Measurements from ENCODE around the gene TARBP2.

Gene TARBP2

GRCh38 chr12:53505555-53506449 is 4.7 kb downstream of the TARBP2 start:
- Histone ChIP-seq H3K27ac (no peak overlapping the region), H3K4me1 (peaks cover 11% of the 10 kb centered on the region), H3K79me2 (peaks cover 2% of the 10 kb centered on the region), H3K4me2 (ENCODE audit: low read length) (no peak overlapping the region), H3K4me3 (ENCODE audit: low read depth, low read length) (no peak overlapping the region), H3K9me3 (ENCODE audit: control insufficient read depth, low read length) (no peaks in the 10 kb centered on the region), H3K9ac (no peak overlapping the region), H2AFZ (no peak overlapping the region), H3K27me3 (ENCODE audit: control insufficient read depth, insufficient read depth, low read length) (no peaks in the 10 kb centered on the region), H3K36me3 (ENCODE audit: control insufficient read depth, insufficient read depth, low read length) (no peaks in the 10 kb centered on the region)
- TF ChIP-seq CTCF (IDR thresholded peaks at IDR 0.05): no peak

- no peak overlapping the region for H3K4me3 ChIP-seq (ENCODE audit: low read depth, low read length)
- no peaks in the 10 kb centered on the region for H3K27me3 ChIP-seq (ENCODE audit: control insufficient read depth, insufficient read depth, low read length)
- H3K4me2 ChIP-seq (ENCODE audit: low read length): no peak overlapping the region
- peaks cover 11% of the 10 kb centered on the region for H3K4me1 ChIP-seq
- no peak overlapping the region for H3K27ac ChIP-seq
- no peak for TF ChIP-seq CTCF (IDR thresholded peaks at IDR 0.05)
- no peak overlapping the region for H3K9ac ChIP-seq
- H3K36me3 ChIP-seq (ENCODE audit: control insufficient read depth, insufficient read depth, low read length): no peaks in the 10 kb centered on the region
- H2AFZ ChIP-seq: no peak overlapping the region
- H3K9me3 ChIP-seq (ENCODE audit: control insufficient read depth, low read length): no peaks in the 10 kb centered on the region
- H3K79me2 ChIP-seq: peaks cover 2% of the 10 kb centered on the region
These were observed 5.3 kb downstream of the TARBP2 start for GRCh38 chr12:53506450-53506785.

GRCh38 chr12:53506881-53507602 is 6.0 kb downstream of the TARBP2 start, which contains the start of gene NPFF:
Gene NPFF, minus strand, starts transcription at chr12:53507484. Its CDS starts 10 bp downstream, at chr12:53507474.
- Histone ChIP-seq H3K27ac (no peak within 1 kb of the TSS), H3K4me1 (peaks cover 5% of the 10 kb centered on the region), H3K4me3 (ENCODE audit: low read depth, low read length) (no peak within 1 kb of the TSS), H3K36me3 (ENCODE audit: control insufficient read depth, insufficient read depth, low read length) (no peaks in the 10 kb centered on the region), H2AFZ (no peak within 1 kb of the TSS), H3K4me2 (ENCODE audit: low read length) (no peak within 1 kb of the TSS), H3K27me3 (ENCODE audit: control insufficient read depth, insufficient read depth, low read length) (no peaks in the 10 kb centered on the region), H3K9ac (no peak within 1 kb of the TSS), H3K79me2 (no peaks in the 10 kb centered on the region), H3K9me3 (ENCODE audit: control insufficient read depth, low read length) (no peaks in the 10 kb centered on the region)
- TF ChIP-seq CTCF (IDR thresholded peaks at IDR 0.05): no peak

GRCh38 chr12:53507603-53507885 is 6.5 kb downstream of the TARBP2 start:
- no peak for TF ChIP-seq CTCF (IDR thresholded peaks at IDR 0.05)
- Histone ChIP-seq H3K36me3 (ENCODE audit: control insufficient read depth, insufficient read depth, low read length) (no peaks in the 10 kb centered on the region), H3K9me3 (ENCODE audit: control insufficient read depth, low read length) (no peaks in the 10 kb centered on the region)

More at GRCh38 chr12:53507603-53507885, 6.5 kb downstream of the TARBP2 start:
- Histone ChIP-seq H3K4me3 (ENCODE audit: low read depth, low read length) (no peak overlapping the region), H3K79me2 (no peaks in the 10 kb centered on the region), H3K9ac (no peak overlapping the region), H3K4me2 (ENCODE audit: low read length) (no peak overlapping the region), H2AFZ (no peak overlapping the region), H3K4me1 (peaks cover 2% of the 10 kb centered on the region), H3K27me3 (ENCODE audit: control insufficient read depth, insufficient read depth, low read length) (no peaks in the 10 kb centered on the region), H3K27ac (no peak overlapping the region)
